HepG2 (cell line): ENCODE measurements around the gene RHCE.

Experiments used
- MATR3 ChIP-seq: sonication (generic); formaldehyde crosslinking; IDR thresholded peaks from 2 replicates; pipeline ENCODE4 v1.4.0; 2020; ENCODE audit warnings: missing genetic modification reagents
- STAT6 ChIP-seq: sonication (generic); formaldehyde crosslinking; IDR thresholded peaks from 2 replicates; pipeline ENCODE4 v1.4.0; 2020; ENCODE audit warnings: missing genetic modification reagents, mild to moderate bottlenecking, borderline replicate concordance
- ZNF280D ChIP-seq: sonication (generic); formaldehyde crosslinking; IDR thresholded peaks from 2 replicates; pipeline ENCODE4 v1.5.1; 2020; ENCODE audit warnings: mild to moderate bottlenecking, missing genetic modification reagents
- ZNF737 ChIP-seq: sonication (generic); formaldehyde crosslinking; IDR thresholded peaks from 2 replicates; pipeline ENCODE4 v1.5.0; 2020; ENCODE audit warnings: missing genetic modification reagents, mild to moderate bottlenecking, borderline replicate concordance
- TF ChIP-seq, protein P1 (sequence below): sonication (generic); formaldehyde crosslinking; IDR thresholded peaks from 2 replicates; pipeline ENCODE4 v1.5.0; 2020; ENCODE audit warnings: mild to moderate bottlenecking, missing genetic modification reagents, moderate library complexity
- TF ChIP-seq, protein P2 (sequence below): sonication (generic); formaldehyde crosslinking; IDR thresholded peaks from 2 replicates; pipeline ENCODE4 v1.4.0; 2020; ENCODE audit warnings: low read depth, missing genetic modification reagents
- TF ChIP-seq, protein P3 (sequence below): sonication (generic); formaldehyde crosslinking; IDR thresholded peaks from 2 replicates; pipeline ENCODE4 v1.4.0; 2020; ENCODE audit warnings: missing genetic modification reagents

DNA sequence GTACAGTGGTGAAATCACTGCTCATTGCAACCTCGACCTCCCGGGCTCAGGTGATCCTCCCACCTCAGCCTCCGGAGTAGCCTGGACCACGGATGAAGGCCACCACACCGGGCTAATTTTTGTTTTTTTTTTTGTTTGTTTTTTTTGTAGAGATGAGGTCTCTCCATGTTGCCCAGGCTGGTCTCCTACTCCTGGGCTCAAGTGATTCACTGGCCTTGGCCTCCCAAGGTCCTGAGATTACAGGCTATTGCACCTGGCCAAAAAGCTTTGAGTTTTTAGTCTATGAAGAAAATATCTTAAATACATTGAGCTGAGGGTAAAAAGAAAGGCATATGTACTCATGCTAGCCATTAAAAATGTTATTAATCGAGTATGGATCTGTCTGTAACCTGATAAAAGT lies 78.9 kb downstream of the RHCE start:
- TF ChIP-seq, protein P1, sequence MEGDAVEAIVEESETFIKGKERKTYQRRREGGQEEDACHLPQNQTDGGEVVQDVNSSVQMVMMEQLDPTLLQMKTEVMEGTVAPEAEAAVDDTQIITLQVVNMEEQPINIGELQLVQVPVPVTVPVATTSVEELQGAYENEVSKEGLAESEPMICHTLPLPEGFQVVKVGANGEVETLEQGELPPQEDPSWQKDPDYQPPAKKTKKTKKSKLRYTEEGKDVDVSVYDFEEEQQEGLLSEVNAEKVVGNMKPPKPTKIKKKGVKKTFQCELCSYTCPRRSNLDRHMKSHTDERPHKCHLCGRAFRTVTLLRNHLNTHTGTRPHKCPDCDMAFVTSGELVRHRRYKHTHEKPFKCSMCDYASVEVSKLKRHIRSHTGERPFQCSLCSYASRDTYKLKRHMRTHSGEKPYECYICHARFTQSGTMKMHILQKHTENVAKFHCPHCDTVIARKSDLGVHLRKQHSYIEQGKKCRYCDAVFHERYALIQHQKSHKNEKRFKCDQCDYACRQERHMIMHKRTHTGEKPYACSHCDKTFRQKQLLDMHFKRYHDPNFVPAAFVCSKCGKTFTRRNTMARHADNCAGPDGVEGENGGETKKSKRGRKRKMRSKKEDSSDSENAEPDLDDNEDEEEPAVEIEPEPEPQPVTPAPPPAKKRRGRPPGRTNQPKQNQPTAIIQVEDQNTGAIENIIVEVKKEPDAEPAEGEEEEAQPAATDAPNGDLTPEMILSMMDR (CRISPR knock-in tag): no peak
- TF ChIP-seq MATR3 (no peak), ZNF280D (no peak), ZNF737 (no peak), STAT6 (CRISPR knock-in tag) (no peak)
- TF ChIP-seq, protein P2, sequence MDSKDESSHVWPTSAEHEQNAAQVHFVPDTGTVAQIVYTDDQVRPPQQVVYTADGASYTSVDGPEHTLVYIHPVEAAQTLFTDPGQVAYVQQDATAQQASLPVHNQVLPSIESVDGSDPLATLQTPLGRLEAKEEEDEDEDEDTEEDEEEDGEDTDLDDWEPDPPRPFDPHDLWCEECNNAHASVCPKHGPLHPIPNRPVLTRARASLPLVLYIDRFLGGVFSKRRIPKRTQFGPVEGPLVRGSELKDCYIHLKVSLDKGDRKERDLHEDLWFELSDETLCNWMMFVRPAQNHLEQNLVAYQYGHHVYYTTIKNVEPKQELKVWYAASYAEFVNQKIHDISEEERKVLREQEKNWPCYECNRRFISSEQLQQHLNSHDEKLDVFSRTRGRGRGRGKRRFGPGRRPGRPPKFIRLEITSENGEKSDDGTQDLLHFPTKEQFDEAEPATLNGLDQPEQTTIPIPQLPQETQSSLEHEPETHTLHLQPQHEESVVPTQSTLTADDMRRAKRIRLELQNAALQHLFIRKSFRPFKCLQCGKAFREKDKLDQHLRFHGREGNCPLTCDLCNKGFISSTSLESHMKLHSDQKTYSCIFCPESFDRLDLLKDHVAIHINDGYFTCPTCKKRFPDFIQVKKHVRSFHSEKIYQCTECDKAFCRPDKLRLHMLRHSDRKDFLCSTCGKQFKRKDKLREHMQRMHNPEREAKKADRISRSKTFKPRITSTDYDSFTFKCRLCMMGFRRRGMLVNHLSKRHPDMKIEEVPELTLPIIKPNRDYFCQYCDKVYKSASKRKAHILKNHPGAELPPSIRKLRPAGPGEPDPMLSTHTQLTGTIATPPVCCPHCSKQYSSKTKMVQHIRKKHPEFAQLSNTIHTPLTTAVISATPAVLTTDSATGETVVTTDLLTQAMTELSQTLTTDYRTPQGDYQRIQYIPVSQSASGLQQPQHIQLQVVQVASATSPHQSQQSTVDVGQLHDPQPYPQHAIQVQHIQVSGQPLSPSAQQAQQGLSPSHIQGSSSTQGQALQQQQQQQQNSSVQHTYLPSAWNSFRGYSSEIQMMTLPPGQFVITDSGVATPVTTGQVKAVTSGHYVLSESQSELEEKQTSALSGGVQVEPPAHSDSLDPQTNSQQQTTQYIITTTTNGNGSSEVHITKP (CRISPR knock-in tag): no peak
- TF ChIP-seq, protein P3, sequence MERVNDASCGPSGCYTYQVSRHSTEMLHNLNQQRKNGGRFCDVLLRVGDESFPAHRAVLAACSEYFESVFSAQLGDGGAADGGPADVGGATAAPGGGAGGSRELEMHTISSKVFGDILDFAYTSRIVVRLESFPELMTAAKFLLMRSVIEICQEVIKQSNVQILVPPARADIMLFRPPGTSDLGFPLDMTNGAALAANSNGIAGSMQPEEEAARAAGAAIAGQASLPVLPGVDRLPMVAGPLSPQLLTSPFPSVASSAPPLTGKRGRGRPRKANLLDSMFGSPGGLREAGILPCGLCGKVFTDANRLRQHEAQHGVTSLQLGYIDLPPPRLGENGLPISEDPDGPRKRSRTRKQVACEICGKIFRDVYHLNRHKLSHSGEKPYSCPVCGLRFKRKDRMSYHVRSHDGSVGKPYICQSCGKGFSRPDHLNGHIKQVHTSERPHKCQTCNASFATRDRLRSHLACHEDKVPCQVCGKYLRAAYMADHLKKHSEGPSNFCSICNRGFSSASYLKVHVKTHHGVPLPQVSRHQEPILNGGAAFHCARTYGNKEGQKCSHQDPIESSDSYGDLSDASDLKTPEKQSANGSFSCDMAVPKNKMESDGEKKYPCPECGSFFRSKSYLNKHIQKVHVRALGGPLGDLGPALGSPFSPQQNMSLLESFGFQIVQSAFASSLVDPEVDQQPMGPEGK (CRISPR knock-in tag): no peak
